CD4-positive, CD25-positive, alpha-beta regulatory T cell (primary cell): ENCODE results near the gene MTG1. TPM values are rescaled to one million over a fixed set of nuclear protein-coding genes. Genes with fewer than 3 reads are reported as not detected.

Experiments
- ATAC-seq, 2 donors: fragments of 150-1000 bp; cut with Tn5 transposase; one replicate each; pipeline ENCODE4 v1.10.0; 2021; ENCODE audit warnings: low read depth in 2 of 2, moderate number of reproducible peaks in 2 of 2, moderate library complexity in 1 of 2
- DNase-seq, 3 donors: peaks; one replicate each; pipeline versions ENCODE4 v3.0.0 to v3.0.0-alpha.2; 2012 to 2022; ENCODE audit warnings: mixed read lengths in 1 of 3
- H3K27ac ChIP-seq: one replicate; pipeline ENCODE4 v1.7.0; 2013; ENCODE audit warnings: mild to moderate bottlenecking, low read length; ENCODE audit not compliant: insufficient read depth, poor library complexity, severe bottlenecking
- H3K27me3 ChIP-seq: one replicate; pipeline ENCODE4 v1.7.0; 2013; ENCODE audit warnings: low read length; ENCODE audit not compliant: control insufficient read depth, insufficient read depth
- H3K36me3 ChIP-seq: one replicate; pipeline ENCODE4 v1.7.0; 2013; ENCODE audit warnings: mild to moderate bottlenecking, low read length, moderate library complexity; ENCODE audit not compliant: control insufficient read depth, insufficient read depth
- H3K4me1 ChIP-seq: 2 replicates; pipeline ENCODE4 v1.7.0; 2013; ENCODE audit warnings: mild to moderate bottlenecking, low read length; ENCODE audit not compliant: insufficient read depth, control insufficient read depth, poor library complexity, severe bottlenecking
- H3K4me3 ChIP-seq: one replicate; pipeline ENCODE4 v1.7.0; 2013; ENCODE audit warnings: low read depth, mild to moderate bottlenecking, low read length, moderate library complexity
- H3K9me3 ChIP-seq, 2 experiments: 1 replicate in 1 of 2; 2 replicates in 1 of 2; pipeline ENCODE4 v1.7.0; 2013; ENCODE audit warnings: low read length in 2 of 2, mild to moderate bottlenecking in 1 of 2, moderate library complexity in 1 of 2; ENCODE audit not compliant: control insufficient read depth in 2 of 2
- H3K27ac Mint-ChIP-seq, 3 donors: one replicate each; pipeline ENCODE4 v1.8.0; 2020 to 2022; ENCODE audit warnings: mild to moderate bottlenecking in 3 of 3, mixed read lengths in 3 of 3, moderate library complexity in 2 of 3
- H3K27me3 Mint-ChIP-seq: one replicate; pipeline ENCODE4 v1.8.0; 2022; ENCODE audit warnings: mild to moderate bottlenecking, mixed read lengths
- H3K36me3 Mint-ChIP-seq: one replicate; pipeline ENCODE4 v1.8.0; 2020; ENCODE audit warnings: mixed read lengths
- H3K4me1 Mint-ChIP-seq, 4 donors: one replicate each; pipeline ENCODE4 v1.8.0; 2020 to 2022; ENCODE audit warnings: mixed read lengths in 4 of 4, mild to moderate bottlenecking in 1 of 4
- H3K4me3 Mint-ChIP-seq, 4 donors: one replicate each; pipeline ENCODE4 v1.8.0; 2020 to 2022; ENCODE audit warnings: mild to moderate bottlenecking in 4 of 4, mixed read lengths in 4 of 4, moderate library complexity in 3 of 4
- H3K9me3 Mint-ChIP-seq, 7 donors: one replicate each; pipeline ENCODE4 v1.8.0; 2020 to 2022; ENCODE audit warnings: mixed read lengths in 7 of 7, mild to moderate bottlenecking in 3 of 7, moderate library complexity in 2 of 7
- polyA plus RNA-seq, 4 donors: library from polyadenylated mRNA; unstranded; fragments of 300-500 nt; fragmentation: Illumina TruSeq; gene quantifications; one replicate each; pipeline ENCODE4 v1.2.3, GENCODE V29; 2021
- total RNA-seq: library from RNA; stranded (reverse); gene quantifications from one replicate; pipeline ENCODE4 v1.2.3, GENCODE V29; 2022

Gene MTG1
- total and polyA plus RNA-seq, 5 donors from 2014 or later, result 36.7 to 60.8 (median 37.6) TPM

DNA sequence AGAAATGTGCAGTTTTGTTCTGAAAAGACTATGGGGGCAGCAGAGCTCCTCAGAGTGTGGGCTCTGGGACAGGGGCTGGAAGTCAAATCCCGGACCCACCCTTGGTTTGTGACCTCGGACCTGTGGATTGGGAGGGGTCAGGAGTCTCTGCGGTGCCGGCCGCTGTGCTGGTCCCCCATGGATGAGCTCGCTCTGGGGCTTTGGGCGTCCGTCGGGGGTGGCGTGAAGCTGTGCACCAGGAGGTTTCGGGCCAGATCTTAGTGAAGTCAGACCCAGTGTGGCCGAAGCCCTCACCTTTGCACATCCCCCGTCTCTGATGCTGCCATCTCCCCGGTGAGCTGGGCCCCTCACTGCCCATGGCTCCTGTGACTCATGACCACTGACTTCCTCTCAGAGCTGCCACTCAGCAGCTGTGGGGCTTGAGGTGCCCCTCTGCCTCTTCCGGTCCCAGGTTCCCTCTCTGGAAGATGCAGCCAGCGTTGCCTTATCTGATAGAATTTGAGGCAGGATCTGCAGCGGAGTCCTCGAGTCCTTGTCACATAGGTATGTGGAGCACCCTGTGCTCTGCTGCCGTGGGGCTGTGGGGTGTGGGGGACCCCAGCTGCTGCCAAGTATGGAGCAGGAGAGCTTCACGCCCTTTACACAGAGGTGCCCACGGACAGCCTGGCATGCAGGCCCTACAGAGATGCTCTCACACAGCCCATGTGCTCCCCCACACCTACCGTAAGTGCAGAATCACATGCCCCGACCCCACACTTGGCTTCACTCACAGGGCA lies 48.4 kb downstream of the MTG1 start:
- Histone ChIP-seq H3K36me3 (no peaks in the 10 kb centered on the region), H3K4me3 (no peak overlapping the region), H3K27ac (no peak overlapping the region), H3K27me3 (no peaks in the 10 kb centered on the region), H3K4me1 (peaks cover 5% of the 10 kb centered on the region), H3K9me3 (peaks cover 6 to 10% of the 10 kb centered on the region in 2 experiments)
- no peak overlapping the region for H3K4me3 Mint-ChIP-seq
- peaks cover under 1% of the 10 kb centered on the region for H3K36me3 Mint-ChIP-seq
- H3K4me1 Mint-ChIP-seq, result peaks cover 0 to 17% (median 8%) of the 10 kb centered on the region in 4 donors
- DNase-seq, result peak in 1 of 3 donors; percentile 23
- peak in 1 of 2 donors; percentile 49 for ATAC-seq
- H3K27me3 Mint-ChIP-seq, result peaks cover 5% of the 10 kb centered on the region
- peaks cover 0 to 12% (median 7%) of the 10 kb centered on the region in 7 donors for H3K9me3 Mint-ChIP-seq
- peak overlapping the region in 1 of 3 donors; percentile 77 for H3K27ac Mint-ChIP-seq

DNA sequence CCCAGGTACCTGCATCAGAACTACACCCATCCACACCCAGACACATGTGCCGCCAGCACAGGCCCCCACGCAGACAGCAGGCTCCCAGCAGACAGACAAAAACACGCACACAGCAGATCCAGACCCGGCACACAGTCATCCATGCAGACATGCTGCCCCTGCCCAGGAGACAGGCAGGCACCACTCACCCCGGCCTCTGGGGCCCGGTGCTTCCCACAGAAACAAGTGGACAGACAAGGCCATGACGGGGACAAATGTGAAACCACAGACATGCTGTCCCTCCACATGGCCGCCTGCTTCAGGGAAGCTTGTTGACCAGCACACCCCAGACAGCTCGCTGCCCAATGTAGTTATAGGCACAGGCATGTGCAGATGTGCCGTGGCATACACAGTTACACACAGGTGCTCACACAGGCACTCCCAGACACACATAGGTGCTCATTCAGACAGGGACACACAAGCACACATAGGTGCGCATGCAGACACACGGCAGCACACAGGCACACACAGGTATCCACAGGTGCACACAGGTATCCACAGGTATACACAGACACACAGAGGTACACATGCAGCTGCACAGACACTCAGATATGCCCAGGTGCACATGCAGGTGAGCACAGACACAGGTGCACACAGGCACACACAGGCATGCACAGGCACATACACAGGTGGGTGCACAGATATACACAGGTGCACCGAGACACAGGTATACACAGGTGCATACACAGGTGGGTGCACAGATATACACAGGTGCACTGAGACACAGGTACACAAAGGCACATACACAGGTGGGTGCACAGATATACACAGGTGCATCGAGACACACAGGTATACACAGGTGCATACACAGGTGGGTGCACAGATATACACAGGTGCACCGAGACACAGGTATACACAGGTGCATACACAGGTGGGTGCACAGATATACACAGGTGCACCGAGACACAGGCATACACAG lies 49.3 kb downstream of the MTG1 start:
- H3K27ac Mint-ChIP-seq, result peak overlapping the region in 1 of 3 donors; percentile 77
- H3K27ac ChIP-seq, result no peak overlapping the region
- peaks cover 4% of the 10 kb centered on the region for H3K36me3 Mint-ChIP-seq
- H3K4me1 Mint-ChIP-seq, result peaks cover 0 to 17% (median 8%) of the 10 kb centered on the region in 4 donors
- ATAC-seq (no peak), DNase-seq (no peak)
- no peaks in the 10 kb centered on the region for H3K36me3 ChIP-seq
- H3K27me3 ChIP-seq, result no peaks in the 10 kb centered on the region
- H3K4me3 Mint-ChIP-seq, result no peak overlapping the region
- H3K4me3 ChIP-seq, result no peak overlapping the region
- H3K9me3 Mint-ChIP-seq, result peaks cover 0 to 21% (median 11%) of the 10 kb centered on the region in 7 donors
- H3K9me3 ChIP-seq, result peaks cover 15 to 18% of the 10 kb centered on the region in 2 experiments
- peaks cover 5% of the 10 kb centered on the region for H3K4me1 ChIP-seq
- peaks cover 5% of the 10 kb centered on the region for H3K27me3 Mint-ChIP-seq

DNA sequence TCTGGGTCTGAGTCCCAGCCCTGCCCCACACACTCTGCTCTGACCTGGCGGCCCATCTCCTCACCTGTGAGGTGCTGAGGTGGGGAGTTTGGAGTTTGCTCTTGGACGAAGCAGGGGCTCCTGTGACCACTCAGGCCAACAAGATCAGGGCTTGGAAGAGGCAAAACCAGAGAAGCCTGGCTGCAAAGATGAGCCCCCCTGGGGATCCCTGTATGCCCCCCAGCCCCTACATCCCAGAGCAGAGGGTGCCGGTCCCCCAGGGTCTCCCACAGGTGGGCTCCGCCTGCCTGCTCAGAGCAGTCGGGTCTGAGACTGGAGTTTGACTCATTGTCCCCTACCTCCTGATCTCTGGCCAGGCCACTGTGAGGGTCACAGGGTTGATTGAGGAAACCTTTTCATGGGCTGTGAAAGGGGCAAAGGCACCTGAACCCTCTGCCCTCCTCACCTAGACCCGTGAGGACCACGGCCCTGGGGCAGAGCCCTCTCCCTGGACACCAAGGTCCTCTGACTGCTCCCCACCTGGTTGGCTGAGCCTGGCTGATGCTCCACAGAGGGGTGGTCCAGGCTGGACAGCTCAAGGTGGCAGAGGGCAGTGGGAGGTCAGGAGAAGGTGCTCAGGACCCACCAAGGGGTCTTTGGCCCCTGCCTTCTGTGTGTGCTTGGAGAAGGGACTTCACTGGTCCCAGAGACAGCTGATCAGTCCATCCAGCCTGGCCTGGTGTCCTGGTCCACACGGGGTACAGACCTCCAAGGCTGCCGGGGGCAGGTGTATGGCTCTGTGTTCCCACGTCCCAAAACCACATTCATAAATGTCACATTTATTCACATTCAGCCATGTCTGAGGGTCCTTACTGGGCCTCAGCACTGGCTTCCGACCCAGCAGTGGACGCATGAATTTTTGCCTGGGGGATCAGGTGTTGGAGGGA lies 50.6 kb downstream of the MTG1 start:
- peaks cover 0 to 29% (median 16%) of the 10 kb centered on the region in 7 donors for H3K9me3 Mint-ChIP-seq
- H3K27ac Mint-ChIP-seq, result no peak overlapping the region

DNA sequence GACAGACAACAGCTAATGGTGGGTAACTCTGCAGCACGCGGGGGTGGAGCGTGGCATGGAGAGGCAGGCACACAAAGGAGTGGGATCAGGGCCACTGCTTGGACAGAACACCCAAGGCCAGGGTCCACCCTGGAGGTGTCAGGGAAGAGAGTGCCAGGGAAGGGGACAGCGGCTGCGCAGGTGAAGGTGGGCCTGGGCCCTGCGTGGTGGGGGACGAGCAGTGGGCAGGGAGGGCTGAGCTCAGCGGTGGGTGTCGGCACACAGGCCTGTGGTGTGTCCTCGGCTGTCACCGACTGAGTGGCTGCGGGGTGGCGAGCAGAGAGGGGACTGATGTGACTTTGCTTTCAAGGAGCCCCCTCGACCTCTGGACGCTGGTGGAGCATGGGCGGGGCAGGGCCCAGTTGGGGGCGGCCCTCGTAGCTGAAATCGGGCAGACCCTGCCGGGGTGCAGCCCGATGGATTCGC lies 51.3 kb downstream of the MTG1 start:
- Mint-ChIP-seq H3K4me1 (peaks cover 0 to 8% (median 1%) of the 10 kb centered on the region in 4 donors), H3K4me3 (peak overlapping the region in 1 of 4 donors; percentile 73), H3K27ac (no peak overlapping the region), H3K36me3 (peaks cover 8% of the 10 kb centered on the region), H3K9me3 (peaks cover 0 to 29% (median 16%) of the 10 kb centered on the region in 7 donors), H3K27me3 (peaks cover 6% of the 10 kb centered on the region)
- ATAC-seq (no peak), DNase-seq (no peak)
- Histone ChIP-seq H3K27ac (no peak overlapping the region), H3K27me3 (no peaks in the 10 kb centered on the region), H3K9me3 (peaks cover 27 to 28% of the 10 kb centered on the region in 2 experiments), H3K4me3 (no peak overlapping the region), H3K36me3 (no peaks in the 10 kb centered on the region), H3K4me1 (peaks cover 5% of the 10 kb centered on the region)

More for the DNA sequence above, 50.6 kb downstream of the MTG1 start:
- ATAC-seq (no peak), DNase-seq (no peak)
- peaks cover 5% of the 10 kb centered on the region for H3K4me1 ChIP-seq
- peaks cover 6% of the 10 kb centered on the region for H3K27me3 Mint-ChIP-seq
- H3K4me1 Mint-ChIP-seq, result peaks cover 0 to 8% (median 1%) of the 10 kb centered on the region in 4 donors
- peaks cover 25 to 28% of the 10 kb centered on the region in 2 experiments for H3K9me3 ChIP-seq
- no peak overlapping the region for H3K4me3 ChIP-seq
- H3K4me3 Mint-ChIP-seq, result no peak overlapping the region
- H3K27ac ChIP-seq, result no peak overlapping the region
- H3K36me3 ChIP-seq, result no peaks in the 10 kb centered on the region
- no peaks in the 10 kb centered on the region for H3K27me3 ChIP-seq
- peaks cover 8% of the 10 kb centered on the region for H3K36me3 Mint-ChIP-seq

DNA sequence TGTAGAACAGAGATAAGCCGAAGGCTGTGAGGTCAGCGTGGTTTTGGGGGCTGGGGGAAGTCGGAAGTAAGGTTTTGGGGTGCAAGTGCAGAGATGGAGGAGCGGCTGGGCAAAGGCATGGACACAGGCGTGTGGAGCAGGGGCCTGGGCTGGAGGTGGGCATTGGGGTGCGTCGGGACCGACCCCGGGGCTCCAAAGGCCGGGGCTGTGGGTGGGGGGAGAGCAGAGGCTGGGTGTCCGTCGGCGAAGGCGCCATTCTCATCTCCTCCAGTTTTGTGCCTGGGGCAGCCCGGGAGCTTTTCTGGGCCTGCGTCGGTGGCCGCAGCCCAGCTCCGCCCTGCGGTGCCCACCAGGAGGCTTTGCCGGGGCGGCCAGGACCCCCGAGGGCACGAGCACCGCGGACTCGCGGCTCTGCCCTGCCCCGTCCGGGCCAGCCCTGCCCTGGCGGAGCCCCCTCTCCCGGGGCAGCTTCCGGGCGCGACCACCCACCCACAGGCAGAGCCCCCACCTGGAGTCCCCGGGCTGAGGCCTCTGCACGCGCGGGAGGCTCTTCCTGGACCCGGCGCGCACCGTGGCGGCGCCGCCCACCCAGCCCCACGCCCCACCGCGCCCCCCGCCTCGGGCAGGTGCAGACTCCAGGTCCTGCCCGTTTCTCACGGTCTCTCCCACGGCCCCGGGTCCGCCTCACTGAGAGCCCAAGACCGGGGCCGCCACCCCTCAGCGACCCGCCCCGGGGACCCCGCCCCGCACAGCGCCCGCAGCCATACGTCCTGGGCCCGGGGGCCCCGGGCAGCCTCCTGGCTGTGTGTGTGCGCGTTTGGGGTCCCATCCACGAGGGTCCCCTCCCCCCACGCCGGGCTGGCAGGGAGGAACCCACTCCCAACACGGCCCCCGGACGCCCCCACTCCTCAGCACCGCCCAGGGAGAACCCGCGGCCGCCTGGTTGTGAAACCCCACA lies 52.1 kb downstream of the MTG1 start:
- peaks cover 8% of the 10 kb centered on the region for H3K36me3 Mint-ChIP-seq
- Histone ChIP-seq H3K4me1 (peaks cover 5% of the 10 kb centered on the region), H3K4me3 (no peak overlapping the region), H3K36me3 (no peaks in the 10 kb centered on the region), H3K27ac (no peak overlapping the region), H3K27me3 (no peaks in the 10 kb centered on the region), H3K9me3 (peaks cover 27 to 28% of the 10 kb centered on the region in 2 experiments)
- H3K4me1 Mint-ChIP-seq, result peaks cover 0 to 8% (median 1%) of the 10 kb centered on the region in 4 donors
- DNase-seq (no peak), ATAC-seq (no peak)
- peak overlapping the region in 1 of 4 donors; percentile 73 for H3K4me3 Mint-ChIP-seq
- H3K9me3 Mint-ChIP-seq, result peaks cover 0 to 29% (median 16%) of the 10 kb centered on the region in 7 donors
- H3K27ac Mint-ChIP-seq, result no peak overlapping the region
- H3K27me3 Mint-ChIP-seq, result peaks cover 6% of the 10 kb centered on the region

DNA sequence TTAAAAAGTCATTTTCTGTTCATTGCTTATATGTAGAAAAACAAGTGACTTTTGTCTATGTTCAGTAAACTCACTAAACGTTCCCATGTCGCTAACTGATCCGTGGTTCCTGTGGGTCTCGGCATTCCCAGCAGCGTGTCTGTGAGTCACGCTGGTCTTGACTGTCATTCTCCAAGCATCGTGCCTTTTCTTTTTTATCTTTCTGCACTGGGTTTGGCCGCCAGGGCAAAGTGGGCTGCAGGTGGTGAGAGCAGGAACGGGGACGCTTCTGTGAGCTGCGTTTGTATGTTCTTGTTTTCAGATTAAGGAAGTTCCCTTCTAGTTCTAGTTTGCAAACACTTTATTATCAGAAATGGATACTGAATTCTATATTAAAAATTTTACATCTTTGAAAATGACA lies 53.0 kb downstream of the MTG1 start:
- H3K4me3 Mint-ChIP-seq, result no peak overlapping the region

More for the DNA sequence above, 53.0 kb downstream of the MTG1 start:
- Mint-ChIP-seq H3K4me1 (peaks cover 0 to 8% (median 1%) of the 10 kb centered on the region in 4 donors), H3K36me3 (peaks cover 8% of the 10 kb centered on the region), H3K9me3 (peaks cover 0 to 29% (median 16%) of the 10 kb centered on the region in 7 donors), H3K27me3 (peaks cover 6% of the 10 kb centered on the region), H3K27ac (peak overlapping the region in 1 of 3 donors; percentile 89)
- Histone ChIP-seq H3K36me3 (no peaks in the 10 kb centered on the region), H3K4me1 (peaks cover 4% of the 10 kb centered on the region), H3K27me3 (no peaks in the 10 kb centered on the region), H3K27ac (no peak overlapping the region), H3K4me3 (no peak overlapping the region), H3K9me3 (peaks cover 27 to 28% of the 10 kb centered on the region in 2 experiments)
- DNase-seq (no peak), ATAC-seq (no peak)
